SK-N-MC (cell line): ENCODE measurements around the gene HSPA8.

Experiments used
- EZH2 ChIP-seq: fragments of 200-600 bp; sonication (generic); IDR thresholded peaks from one replicate; pipeline ENCODE4 v1.6.1; 2017; ENCODE audit warnings: antibody characterized with exemption
- FOXP2 ChIP-seq: optimal IDR thresholded peaks from 2 replicates; pipeline ENCODE3; 2011; ENCODE audit warnings: mild to moderate bottlenecking, moderate library complexity; ENCODE audit not compliant: insufficient read depth; ENCODE audit errors: extremely low read length, control extremely low read depth
- POLR2AphosphoS5 ChIP-seq: IDR thresholded peaks from 2 replicates; pipeline ENCODE4 v1.6.1; 2012; ENCODE audit warnings: mild to moderate bottlenecking, low read depth, low read length, borderline replicate concordance

DNA sequence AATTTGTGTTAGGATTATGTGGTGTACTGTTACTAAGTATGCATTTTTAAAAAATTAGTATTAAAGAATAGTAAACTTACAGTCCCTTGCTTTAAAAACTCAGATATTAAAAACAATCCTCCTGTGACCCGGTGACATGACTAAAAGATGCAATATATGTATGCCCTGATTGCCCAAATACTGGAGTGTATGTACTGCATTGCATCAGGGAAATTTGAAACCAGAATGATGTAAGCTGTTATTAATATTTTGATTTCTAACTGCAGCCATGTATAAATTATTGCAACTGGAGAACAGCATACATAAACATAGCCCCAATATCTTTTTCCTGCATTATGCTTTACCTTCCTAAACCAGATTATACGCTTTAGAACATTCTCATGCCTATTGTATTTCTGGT lies 3.7 kb upstream of the HSPA8 start:
- peak; percentile 29; the same call in 1 of the 2 replicates for TF ChIP-seq POLR2AphosphoS5
- TF ChIP-seq EZH2 = no peak
- no peak for TF ChIP-seq FOXP2
